Ovary (tissue), 9 donors: ENCODE results near the gene CDK2AP2. TPM values are rescaled to one million over a fixed set of nuclear protein-coding genes. Genes with fewer than 3 reads are reported as not detected.
"Not testable (repeated sequence)": the region's sequence is repeated elsewhere in the genome, so short reads cannot be mapped to it uniquely, and the experiment has no call there.

Source experiments
- DNase-seq, 5 donors: peaks; one replicate each; pipeline ENCODE4 v3.0.0-alpha.2; 2019 to 2020
- H3K27ac ChIP-seq, 2 donors: fragments of 200-600 bp; one replicate each; pipeline versions ENCODE4 v1.5.1 to v1.8.0; 2019 to 2022
- H3K27me3 ChIP-seq: fragments of 200-600 bp; one replicate; pipeline ENCODE4 v1.8.0; 2022
- H3K36me3 ChIP-seq: fragments of 200-600 bp; sonication (generic); one replicate; pipeline ENCODE4 v1.5.1; 2019
- H3K4me1 ChIP-seq: one replicate; pipeline ENCODE4 v1.8.1; 2013; ENCODE audit warnings: mild to moderate bottlenecking, moderate library complexity; ENCODE audit not compliant: insufficient read depth
- H3K4me3 ChIP-seq: fragments of 200-600 bp; sonication (generic); one replicate; pipeline ENCODE4 v1.5.1; 2017
- H3K9me3 ChIP-seq, 2 donors: fragments of 200-600 bp in 1 of 2; sonication (generic) in 1 of 2; one replicate each; pipeline versions ENCODE4 v1.5.1 to v1.8.1; 2013 to 2019; ENCODE audit warnings: mild to moderate bottlenecking in 1 of 2, moderate library complexity in 1 of 2
- CTCF ChIP-seq, 3 donors: fragments of 450-650 bp in 2 of 3; fragments of 200-600 bp in 1 of 3; IDR thresholded peaks; one replicate each; pipeline versions ENCODE4 v1.5.1 to v1.8.0; 2016 to 2022; ENCODE audit warnings: antibody characterized with exemption in 3 of 3, mild to moderate bottlenecking in 1 of 3
- EP300 ChIP-seq: sonication (generic); formaldehyde crosslinking; IDR thresholded peaks from one replicate; pipeline ENCODE4 v1.6.1; 2017; ENCODE audit warnings: antibody characterized with exemption
- POLR2A ChIP-seq: fragments of 450-650 bp; IDR thresholded peaks from one replicate; pipeline ENCODE4 v1.6.1; 2017; ENCODE audit warnings: antibody characterized with exemption, mild to moderate bottlenecking, moderate library complexity
- WGBS, 3 donors: extraction: QIAGEN DNeasy Blood & Tissue Kit in 1 of 3; methylation state at CpG; one replicate each; pipeline versions ENCODE4 v1.1.5 to v1.1.7; 2013 to 2017; 5-methylcytosine and 5-hydroxymethylcytosine counted together
- intact Hi-C, 4 donors: fragments of 100-400 bp; cut with DNase I; formaldehyde crosslinking; loops; one replicate each; pipeline versions ENCODE4 v1.11.0 to v1.15.1; 2022 to 2023
- polyA plus RNA-seq, 2 donors: library from polyadenylated mRNA; stranded (reverse); fragments of 200-250 nt in 1 of 2; fragments of 350-450 nt in 1 of 2; fragmentation: Illumina TruSeq in 1 of 2; extraction: RNeasy Lipid Tissue Mini Kit (QIAGEN cat#74804) in 1 of 2; gene quantifications; one replicate each; pipeline ENCODE4 v1.2.3, GENCODE V29; 2013 to 2014
- total RNA-seq, 7 donors: library from RNA; depleted of rRNA in 2 of 7; stranded (reverse); fragments of >200 nt in 2 of 7; fragmentation: NEBNext Ultra II Directional in 3 of 7; extraction: Animal tissue kit (Norgen Biotek cat#: 25700) in 3 of 7; gene quantifications; one replicate each; pipeline versions ENCODE4 v1.1.0 to v1.2.4, GENCODE V29; 2016 to 2023
- donor health status: DM: no; HTN: no; CAD: no; lungs with moderate emphysema.
- donor health status: DM: no; HTN: no; CAD: no.
- donor health status: Bipolar disorder and iron deficiency.
- donor health status: DM: yes; HTN: yes; CAD: no.
- donor health status: DM: no; HTN: no; CAD: no.
- donor health status: DM: yes; HTN: yes; CAD: no.

The CDK2AP2 gene
- total and polyA plus RNA-seq, 9 donors: 3.8 to 66.1 (median 34.6) TPM

- intact Hi-C loops: loop anchor here in 1 of 4 donors (5.0 kb wide), 1 partner anchor 71 kb away; no protein-coding TSS in a partner anchor
- Histone ChIP-seq H3K27ac (peak overlapping the region in 1 of 2 donors; percentile 84), H3K9me3 (no peaks in the 10 kb centered on the region), H3K27me3 (no peaks in the 10 kb centered on the region), H3K4me1 (peaks cover 7% of the 10 kb centered on the region), H3K36me3 (no peaks in the 10 kb centered on the region), H3K4me3 (peak overlapping the region; percentile 93)
- DNase-seq: peak; percentile 50 to 69 (median 66)
- TF ChIP-seq CTCF (IDR thresholded peaks at IDR 0.05): no peak
- no peak for TF ChIP-seq EP300
- TF ChIP-seq POLR2A: no peak
- 7 to 17% (median 11%) methylated on average over 5 of the region's 5 CpGs for WGBS, 3 donors
These were observed 39.9 kb downstream of the CDK2AP2 start for GRCh38 chr11:67468056-67468455.

GRCh38 chr11:67466962-67467771 lies 40.8 kb downstream of the CDK2AP2 start:
- no peak for TF ChIP-seq CTCF (IDR thresholded peaks at IDR 0.05)
- no peak for TF ChIP-seq EP300
- no peak for TF ChIP-seq POLR2A
- H3K9me3 ChIP-seq: no peaks in the 10 kb centered on the region
- DNase-seq: peak in 1 of 5 donors; percentile 22
- WGBS, 3 donors: 63 to 67% (median 65%) methylated on average over 11 of the region's 11 CpGs
- H3K36me3 ChIP-seq: no peaks in the 10 kb centered on the region
- no peak overlapping the region for H3K27ac ChIP-seq
- no peak overlapping the region for H3K4me3 ChIP-seq
- peaks cover 7% of the 10 kb centered on the region for H3K4me1 ChIP-seq
- intact Hi-C loops: loop anchor here in 1 of 4 donors (5.0 kb wide), 1 partner anchor 70 kb away; no protein-coding TSS in a partner anchor
- no peaks in the 10 kb centered on the region for H3K27me3 ChIP-seq

GRCh38 chr11:67466367-67466766 lies 41.6 kb downstream of the CDK2AP2 start:
- no peaks in the 10 kb centered on the region for H3K9me3 ChIP-seq
- H3K27me3 ChIP-seq: no peaks in the 10 kb centered on the region
- intact Hi-C loops: loop anchor here in 1 of 4 donors (5.0 kb wide), 1 partner anchor 69 kb away; no protein-coding TSS in a partner anchor
- DNase-seq: peak in 1 of 5 donors; percentile 19
- peaks cover 7% of the 10 kb centered on the region for H3K4me1 ChIP-seq
- H3K4me3 ChIP-seq: no peak overlapping the region
- WGBS, 3 donors: 81 to 83% (median 81%) methylated on average over 5 of the region's 5 CpGs
- TF ChIP-seq CTCF (IDR thresholded peaks at IDR 0.05): no peak
- TF ChIP-seq EP300: no peak
- no peak for TF ChIP-seq POLR2A
- no peak overlapping the region for H3K27ac ChIP-seq
- H3K36me3 ChIP-seq: no peaks in the 10 kb centered on the region

- not testable (repeated sequence) for H3K4me3 ChIP-seq, H3K27ac ChIP-seq, H3K27me3 ChIP-seq, H3K4me1 ChIP-seq, H3K9me3 ChIP-seq, H3K36me3 ChIP-seq
- peak in 1 of 5 donors; percentile 19 for DNase-seq
- intact Hi-C loops: loop anchor here in 1 of 4 donors (5.0 kb wide), 1 partner anchor 68 kb away; no protein-coding TSS in a partner anchor
- WGBS, 3 donors: 66 to 82% (median 72%) methylated on average over 2 of the region's 2 CpGs
These were observed 42.4 kb downstream of the CDK2AP2 start for GRCh38 chr11:67465530-67465929.

- 79 to 92% (median 83%) methylated on average over 3 of the region's 3 CpGs for WGBS, 3 donors
- Histone ChIP-seq H3K27ac (peak overlapping the region; percentile 63 to 78), H3K4me1 (peaks cover 7% of the 10 kb centered on the region), H3K27me3 (no peaks in the 10 kb centered on the region), H3K4me3 (peak overlapping the region; percentile 39), H3K9me3 (no peaks in the 10 kb centered on the region), H3K36me3 (no peaks in the 10 kb centered on the region)
- TF ChIP-seq CTCF (IDR thresholded peaks at IDR 0.05) (no peak), EP300 (no peak), POLR2A (no peak)
- intact Hi-C loops: loop anchor here in 1 of 4 donors (5.0 kb wide), 1 partner anchor 68 kb away; no protein-coding TSS in a partner anchor
- peak in 1 of 5 donors; percentile 18 for DNase-seq
These were observed 42.8 kb downstream of the CDK2AP2 start for GRCh38 chr11:67465189-67465510.
